HG03575 (cell line): ENCODE data around the gene CAMTA1.
"Not testable (repeated sequence)": the region's sequence is repeated elsewhere in the genome, so short reads cannot be mapped to it uniquely, and the experiment has no call there.

Experiments
- ATAC-seq: cut with Tn5 transposase; IDR thresholded peaks from one replicate; pipeline ENCODE4 v1.9.1; 2021; ENCODE audit not compliant: unreplicated experiment, insufficient number of reproducible peaks, low FRiP score; ENCODE audit errors: extremely low read depth

The CAMTA1 gene

GRCh38 chr1:7691576-7691975 is 906.3 kb downstream of the CAMTA1 start:
- ATAC-seq = no peak

GRCh38 chr1:7692005-7692404 is 906.8 kb downstream of the CAMTA1 start:
- no peak for ATAC-seq

DNA sequence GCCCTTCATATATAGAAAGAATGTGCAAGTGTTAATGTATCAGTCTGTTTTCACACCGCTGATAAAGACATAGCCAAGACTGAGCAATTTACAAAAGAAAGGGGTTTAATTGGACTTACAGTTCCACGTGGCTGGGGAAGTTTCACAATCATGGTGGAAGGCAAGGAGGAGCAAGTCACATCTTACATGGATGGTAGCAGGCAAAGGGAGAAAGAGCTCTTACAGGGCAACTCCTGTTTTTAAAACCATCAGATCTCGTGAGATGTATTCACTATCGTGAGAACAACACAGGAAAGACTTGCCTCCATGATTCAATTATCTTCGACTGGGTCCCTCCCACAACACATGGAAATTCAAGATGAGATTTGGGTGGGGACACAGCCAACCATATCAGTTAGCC is 907.8 kb downstream of the CAMTA1 start:
- not testable (repeated sequence) for ATAC-seq

- ATAC-seq = no peak
Measured at GRCh38 chr1:7693662-7694061, 908.4 kb downstream of the CAMTA1 start.

DNA sequence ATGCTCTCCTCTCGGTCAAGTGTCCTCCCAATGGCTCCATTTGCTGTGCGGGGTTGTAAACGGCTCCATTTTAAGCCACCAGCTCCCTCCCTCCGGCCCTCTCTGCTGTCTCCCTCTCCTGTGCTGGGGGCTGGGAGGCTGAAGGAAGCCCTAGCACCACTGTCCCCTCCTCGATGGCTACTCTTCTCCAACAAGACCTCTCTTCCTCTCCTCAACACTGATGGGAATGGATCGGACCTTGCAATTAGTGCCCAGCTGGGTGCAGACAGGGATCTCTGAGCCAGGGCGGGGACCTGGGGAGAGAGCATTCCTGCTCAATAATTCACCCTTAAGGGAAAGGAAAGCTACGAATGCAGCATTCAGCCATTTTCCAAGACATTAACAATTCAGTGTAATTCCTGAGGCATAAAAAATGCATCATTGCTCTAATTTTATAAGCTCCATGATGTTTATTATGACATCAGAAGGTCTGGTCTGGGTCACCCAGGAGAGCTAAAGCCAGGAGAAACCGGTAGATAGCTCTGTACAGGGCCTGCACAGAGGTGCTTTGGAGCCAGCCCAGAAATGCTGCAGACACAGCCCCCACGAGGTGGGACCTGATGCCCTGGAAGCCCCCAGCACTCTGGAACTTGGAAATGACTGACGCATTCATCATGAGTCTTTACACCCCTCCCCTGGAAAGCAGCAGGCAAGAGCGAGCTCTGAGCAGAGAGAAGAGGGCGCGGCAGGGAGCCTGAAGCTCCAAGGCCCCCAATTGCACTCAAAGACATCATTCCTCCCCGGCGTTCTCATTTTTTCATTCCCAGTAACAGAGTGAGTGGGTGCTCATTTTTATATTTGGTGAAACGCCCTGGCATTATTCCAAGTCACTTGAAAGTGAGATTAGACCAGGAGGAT is 909.6 kb downstream of the CAMTA1 start:
- no peak for ATAC-seq

GRCh38 chr1:7695497-7696117 is 910.4 kb downstream of the CAMTA1 start:
- ATAC-seq = no peak

- ATAC-seq = no peak
Measured at GRCh38 chr1:7698641-7699040, 913.4 kb downstream of the CAMTA1 start.

GRCh38 chr1:7702365-7702764 is 917.1 kb downstream of the CAMTA1 start:
- ATAC-seq = no peak

- ATAC-seq = no peak
Measured at GRCh38 chr1:7703321-7704213, 918.3 kb downstream of the CAMTA1 start.

GRCh38 chr1:7704214-7705047 is 919.2 kb downstream of the CAMTA1 start:
- ATAC-seq = no peak

GRCh38 chr1:7705048-7705907 is 920.0 kb downstream of the CAMTA1 start:
- ATAC-seq = no peak

DNA sequence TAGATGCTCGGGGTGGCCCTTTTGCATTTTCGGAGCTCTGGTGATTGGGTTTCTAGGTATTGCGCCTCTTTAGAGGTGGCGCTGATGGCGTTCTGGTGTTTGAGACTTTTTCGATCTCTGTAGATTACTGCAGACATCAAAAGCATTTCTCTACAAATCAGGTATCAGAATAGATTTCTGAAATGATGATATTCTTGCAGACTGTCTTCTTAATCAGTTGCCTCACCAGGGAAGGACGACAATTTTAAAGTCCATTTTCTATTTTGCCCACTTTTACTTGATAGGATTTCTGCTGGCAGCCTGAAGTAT is 920.6 kb downstream of the CAMTA1 start:
- ATAC-seq = no peak

GRCh38 chr1:7707527-7707926 is 922.3 kb downstream of the CAMTA1 start:
- ATAC-seq = no peak

- ATAC-seq = not testable (repeated sequence)
Measured at GRCh38 chr1:7708065-7708464, 922.8 kb downstream of the CAMTA1 start.

DNA sequence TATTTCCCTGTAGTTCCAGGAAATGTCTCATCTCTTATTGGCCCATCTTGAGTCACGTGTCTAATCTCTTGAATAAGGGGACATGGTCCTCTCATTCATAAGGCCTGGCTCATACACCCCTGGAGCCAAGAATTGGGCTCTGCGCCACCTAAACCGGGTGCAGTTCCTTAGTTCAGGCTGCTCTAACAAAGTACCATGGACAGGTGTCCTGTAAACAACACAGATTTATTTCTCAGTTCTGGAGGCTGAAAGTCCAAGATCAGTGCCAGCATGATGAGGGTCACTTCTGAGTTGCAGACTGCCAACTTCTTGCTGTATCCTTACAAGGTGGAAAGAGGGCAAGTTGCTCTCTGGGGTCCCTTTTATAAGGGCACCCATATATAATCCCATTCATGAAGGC is 925.6 kb downstream of the CAMTA1 start:
- no peak for ATAC-seq

DNA sequence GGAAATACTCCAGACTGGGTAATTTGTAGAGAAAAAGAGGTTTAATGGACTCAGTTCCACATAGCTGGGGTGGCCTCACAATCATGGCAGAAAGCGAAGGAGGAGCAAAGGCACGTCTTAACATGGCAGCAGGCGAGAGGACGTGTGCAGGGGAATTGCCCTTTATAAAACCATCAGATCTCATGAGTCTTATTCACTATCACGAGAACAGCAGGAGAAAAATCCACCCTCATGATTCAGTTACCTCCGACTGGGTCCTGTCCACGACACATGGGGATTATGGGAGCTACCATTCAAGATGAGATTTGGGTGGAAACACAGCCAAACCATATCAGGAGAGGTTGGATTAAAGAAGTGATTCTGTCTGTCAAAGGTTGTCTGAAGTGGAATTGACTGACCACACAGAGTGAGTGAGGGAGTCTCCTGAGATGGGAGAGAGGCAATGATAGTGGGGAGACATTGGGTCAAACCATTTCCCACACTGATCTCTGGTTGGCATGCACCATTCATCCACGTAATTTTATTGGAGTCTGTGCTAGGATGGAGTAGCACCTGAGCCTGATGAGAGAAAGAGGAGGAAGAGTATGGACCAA is 927.6 kb downstream of the CAMTA1 start:
- ATAC-seq = no peak

- no peak for ATAC-seq
Measured at GRCh38 chr1:7716506-7716905, 931.3 kb downstream of the CAMTA1 start.
